Right cardiac atrium (tissue), 5 donors: ENCODE data around the gene PHACTR4. TPM values are rescaled to one million over a fixed set of nuclear protein-coding genes. Genes with fewer than 3 reads are reported as not detected.

Experiments
- ATAC-seq, 2 donors: fragments of 200-7000 bp; cut with Tn5 transposase; one replicate each; pipeline versions ENCODE4 v1.8.0 to v1.9.1; 2020; ENCODE audit warnings: moderate library complexity in 2 of 2, mild to moderate bottlenecking in 1 of 2
- DNase-seq, 3 donors: peaks; one replicate each; pipeline ENCODE4 v3.0.0-alpha.2; 2020
- H3K27ac ChIP-seq: one replicate; pipeline ENCODE4 v1.5.1; 2013; ENCODE audit warnings: mild to moderate bottlenecking, low read length, control low read depth, moderate library complexity
- H3K27me3 ChIP-seq: one replicate; pipeline ENCODE4 v1.6.1; 2013; ENCODE audit not compliant: control insufficient read depth, insufficient read depth
- H3K4me1 ChIP-seq: one replicate; pipeline ENCODE4 v1.6.1; 2013; ENCODE audit warnings: low read length; ENCODE audit not compliant: control insufficient read depth, insufficient read depth
- H3K4me3 ChIP-seq: one replicate; pipeline ENCODE4 v1.5.1; 2013; ENCODE audit warnings: low read length, control low read depth
- H3K9me3 ChIP-seq: one replicate; pipeline ENCODE4 v1.6.1; 2013; ENCODE audit warnings: low read length; ENCODE audit not compliant: control insufficient read depth
- WGBS: extraction: QIAGEN DNeasy Blood & Tissue Kit; methylation state at CpG from one replicate; pipeline ENCODE4 v1.1.7; 2013; 5-methylcytosine and 5-hydroxymethylcytosine counted together
- intact Hi-C, 4 donors: fragments of 100-400 bp; cut with DNase I; formaldehyde crosslinking; loops; one replicate each; pipeline versions ENCODE4 v1.11.0 to v1.14.0; 2022 to 2023
- polyA plus RNA-seq: library from polyadenylated mRNA; stranded (reverse); fragments of 200-250 nt; gene quantifications from one replicate; pipeline ENCODE4 v1.2.3, GENCODE V29; 2013
- total RNA-seq, 4 donors: library from RNA; stranded (reverse); fragmentation: NEBNext Ultra II Directional; extraction: Animal tissue kit (Norgen Biotek cat#: 25700); gene quantifications; one replicate each; pipeline ENCODE4 v1.2.1, GENCODE V29; 2021
- donor health status: healthy with polysubstance abuse.
- donor health status: DM: no; HTN: yes; CAD: no.
- donor health status: DM: no; HTN: no; CAD: no.
- donor health status: DM: no; HTN: yes; CAD: no; lungs with severe emphysema.
- donor health status: DM: yes; HTN: yes; CAD: no.

PHACTR4 gene
- total and polyA plus RNA-seq, 5 donors: 15.9 to 27.4 (median 21.4) TPM

GRCh38 chr1:28499553-28499952 lies 130.0 kb downstream of the PHACTR4 start:
- Histone ChIP-seq H3K27me3 (no peaks in the 10 kb centered on the region), H3K9me3 (no peaks in the 10 kb centered on the region), H3K4me1 (no peaks in the 10 kb centered on the region), H3K4me3 (no peak overlapping the region), H3K27ac (no peak overlapping the region)
- 87% methylated on average over 4 of the region's 4 CpGs for WGBS
- DNase-seq (no peak), ATAC-seq (no peak)
- intact Hi-C loops: no loop called here

DNA sequence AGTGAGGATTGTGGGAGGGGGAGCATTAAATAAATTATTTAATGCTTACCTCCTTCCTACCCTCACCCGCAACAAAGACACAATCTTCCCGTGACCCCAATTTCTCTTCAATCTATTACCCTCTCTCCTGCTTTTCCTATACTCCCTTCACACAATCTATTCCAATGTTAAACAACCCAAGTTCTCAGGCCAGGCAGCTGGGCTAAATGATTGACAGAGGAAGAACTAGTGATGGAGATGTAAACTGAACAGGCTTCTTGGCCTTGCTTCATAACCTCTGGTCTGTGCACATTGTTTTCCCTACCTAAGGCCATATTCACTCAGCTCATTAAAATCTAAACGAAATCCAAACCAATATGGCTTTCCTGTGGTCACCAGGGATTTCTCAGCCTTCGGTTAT lies 132.4 kb downstream of the PHACTR4 start:
- ATAC-seq: no peak
- Histone ChIP-seq H3K27me3 (no peaks in the 10 kb centered on the region), H3K27ac (no peak overlapping the region), H3K4me1 (no peaks in the 10 kb centered on the region), H3K4me3 (no peak overlapping the region), H3K9me3 (no peaks in the 10 kb centered on the region)
- intact Hi-C loops: no loop called here
- 67% methylated on average over 4 of the region's 4 CpGs for WGBS
- no peak for DNase-seq

DNA sequence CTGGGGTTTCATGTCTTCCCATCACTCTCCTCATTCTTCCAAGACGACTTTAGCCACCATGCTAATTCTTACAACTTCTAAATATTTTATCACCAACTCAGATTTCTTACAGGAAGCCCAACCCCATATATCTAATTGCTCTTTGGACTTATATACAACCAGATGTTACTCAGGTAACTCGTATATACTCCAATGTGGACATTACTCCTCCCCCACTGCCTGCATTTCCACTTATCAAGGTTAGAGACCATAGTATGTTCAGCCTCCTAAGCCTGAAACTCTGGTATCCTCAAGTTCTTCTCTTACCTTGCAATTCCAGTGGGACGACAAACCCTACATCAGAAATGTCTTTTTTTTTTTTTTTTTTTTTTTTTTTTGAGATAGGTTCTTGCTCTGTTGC lies 133.6 kb downstream of the PHACTR4 start:
- no peak for ATAC-seq
- Histone ChIP-seq H3K4me1 (no peaks in the 10 kb centered on the region), H3K9me3 (no peaks in the 10 kb centered on the region), H3K27me3 (no peaks in the 10 kb centered on the region), H3K4me3 (no peak overlapping the region), H3K27ac (no peak overlapping the region)
- 78% methylated on average over 3 of the region's 3 CpGs for WGBS
- no peak for DNase-seq
- intact Hi-C loops: no loop called here

GRCh38 chr1:28505406-28506187 lies 136.1 kb downstream of the PHACTR4 start, which contains the start of gene RCC1:
Gene RCC1 (plus strand): TSS chr1:28506043. CDS start chr1:28529867, 23,824 bp downstream.
- 2% methylated on average over 41 of the region's 41 CpGs for WGBS
- intact Hi-C loops: no loop called here
- DNase-seq: peak; percentile 98

GRCh38 chr1:28506907-28507246 lies 137.3 kb downstream of the PHACTR4 start:
- H3K27me3 ChIP-seq: no peaks in the 10 kb centered on the region
- intact Hi-C loops: no loop called here
- H3K27ac ChIP-seq: peak overlapping the region; percentile 22
- peak overlapping the region; percentile 94 for H3K4me3 ChIP-seq
- no peaks in the 10 kb centered on the region for H3K9me3 ChIP-seq
- H3K4me1 ChIP-seq: peaks cover 10% of the 10 kb centered on the region
- no peak for DNase-seq
- WGBS: 3% methylated on average over 14 of the region's 14 CpGs
- ATAC-seq: no peak

More at GRCh38 chr1:28505406-28506187, 136.1 kb downstream of the PHACTR4 start, which contains the start of gene RCC1:
- H3K4me1 ChIP-seq: peaks cover 10% of the 10 kb centered on the region
- peak within 1 kb of the TSS; percentile 98 for H3K27ac ChIP-seq
- peak; percentile 96 to 98 for ATAC-seq
- H3K9me3 ChIP-seq: no peaks in the 10 kb centered on the region
- no peaks in the 10 kb centered on the region for H3K27me3 ChIP-seq
- H3K4me3 ChIP-seq: peak within 1 kb of the TSS; percentile 94

GRCh38 chr1:28507247-28507645 lies 137.7 kb downstream of the PHACTR4 start:
- Histone ChIP-seq H3K27me3 (no peaks in the 10 kb centered on the region), H3K9me3 (no peaks in the 10 kb centered on the region), H3K4me3 (peak overlapping the region; percentile 94), H3K27ac (peak overlapping the region; percentile 28), H3K4me1 (peaks cover 10% of the 10 kb centered on the region)
- 5% methylated on average over 11 of the region's 11 CpGs for WGBS
- intact Hi-C loops: no loop called here
- ATAC-seq: no peak
- no peak for DNase-seq

- intact Hi-C loops: no loop called here
- H3K4me1 ChIP-seq: peaks cover 10% of the 10 kb centered on the region
- WGBS: 41% methylated on average over 10 of the region's 10 CpGs
- peak overlapping the region; percentile 94 for H3K4me3 ChIP-seq
- peak overlapping the region; percentile 28 for H3K27ac ChIP-seq
- H3K9me3 ChIP-seq: no peaks in the 10 kb centered on the region
- no peaks in the 10 kb centered on the region for H3K27me3 ChIP-seq
- DNase-seq (no peak), ATAC-seq (no peak)
Measured at GRCh38 chr1:28507646-28508434, 138.3 kb downstream of the PHACTR4 start.

- ATAC-seq (no peak), DNase-seq (no peak)
- no peak overlapping the region for H3K27ac ChIP-seq
- H3K4me3 ChIP-seq: no peak overlapping the region
- H3K4me1 ChIP-seq: peaks cover 10% of the 10 kb centered on the region
- intact Hi-C loops: no loop called here
- H3K27me3 ChIP-seq: no peaks in the 10 kb centered on the region
- 36% methylated on average over 5 of the region's 5 CpGs for WGBS
- no peaks in the 10 kb centered on the region for H3K9me3 ChIP-seq
Measured at GRCh38 chr1:28508435-28508754, 138.9 kb downstream of the PHACTR4 start.

DNA sequence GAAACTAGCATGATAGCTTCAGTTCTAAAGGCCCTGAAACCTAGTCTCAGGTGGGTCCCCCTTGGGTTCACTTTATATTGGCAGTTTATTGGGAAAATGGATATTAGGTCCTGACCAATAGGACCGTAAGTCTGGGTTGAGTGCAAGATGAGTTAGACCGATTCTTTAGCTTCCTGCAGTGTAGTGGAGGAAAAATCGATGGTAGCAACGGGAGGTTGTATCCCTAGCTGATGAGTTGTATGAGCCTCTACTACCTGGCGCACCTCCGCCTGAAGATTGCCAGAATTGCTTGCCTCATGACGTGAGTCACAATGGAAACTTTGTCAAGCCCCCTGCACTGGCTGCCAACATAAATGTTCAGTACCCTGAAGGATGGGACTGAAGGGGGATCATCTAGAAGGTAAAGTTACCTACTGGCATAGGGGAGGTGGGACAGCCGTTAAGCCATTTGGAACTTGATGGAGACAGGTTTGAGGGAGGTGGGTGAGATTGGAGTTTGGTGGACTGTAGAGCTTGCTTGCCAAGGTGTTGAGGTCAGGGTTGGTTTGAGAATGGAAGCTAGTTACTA lies 140.2 kb downstream of the PHACTR4 start:
- 73% methylated on average over 8 of the region's 8 CpGs for WGBS
- DNase-seq: no peak

GRCh38 chr1:28510273-28510969 lies 140.9 kb downstream of the PHACTR4 start:
- H3K27ac ChIP-seq: no peak overlapping the region
- H3K9me3 ChIP-seq: no peaks in the 10 kb centered on the region
- WGBS: 70% methylated on average over 8 of the region's 8 CpGs
- DNase-seq: no peak
- H3K4me1 ChIP-seq: peaks cover 10% of the 10 kb centered on the region
- no peak overlapping the region for H3K4me3 ChIP-seq
- intact Hi-C loops: loop anchor here in 1 of 4 donors (10.0 kb wide), 1 partner anchor 94 kb away; no protein-coding TSS in a partner anchor
- no peak for ATAC-seq
- H3K27me3 ChIP-seq: no peaks in the 10 kb centered on the region

More for the DNA sequence above, 140.2 kb downstream of the PHACTR4 start:
- no peak overlapping the region for H3K4me3 ChIP-seq
- no peak for ATAC-seq
- H3K4me1 ChIP-seq: peaks cover 10% of the 10 kb centered on the region
- intact Hi-C loops: loop anchor here in 1 of 4 donors (10.0 kb wide), 1 partner anchor 95 kb away; no protein-coding TSS in a partner anchor
- H3K9me3 ChIP-seq: no peaks in the 10 kb centered on the region
- no peaks in the 10 kb centered on the region for H3K27me3 ChIP-seq
- no peak overlapping the region for H3K27ac ChIP-seq
